Panc1 (cell line): ENCODE results near the gene PPM1B. TPM values are rescaled to one million over a fixed set of nuclear protein-coding genes. Genes with fewer than 3 reads are reported as not detected.

Experiments
- ATAC-seq: fragments of 200-7000 bp; cut with Tn5 transposase; 2 replicates; pipeline ENCODE4 v1.9.1; 2020; ENCODE audit warnings: mild to moderate bottlenecking, moderate library complexity
- BruUV-seq: library from RNA; stranded (reverse); fragments of 400-500 nt; replicated peaks from 2 replicates; lab custom pipeline; 2021; lab: Mats Ljungman, UMichigan
- CTCF ChIA-PET: fragments of 300-600 bp; sonication (Branson Sonifier 250); formaldehyde crosslinking; loops from one replicate; lab custom pipeline; 2022; ENCODE audit warnings: antibody characterized with exemption; lab: Charles Lee
- POLR2A ChIA-PET: fragments of 300-600 bp; sonication (Branson Sonifier 250); formaldehyde crosslinking; loops from one replicate; lab custom pipeline; 2022; ENCODE audit warnings: antibody characterized with exemption; lab: Charles Lee
- DNase-seq: peaks from one replicate; pipeline ENCODE4 v3.0.0-alpha.2; 2010; ENCODE audit warnings: low read depth, low spot score
- H3K27ac ChIP-seq: 2 replicates; pipeline ENCODE4 v1.5.1; 2011; ENCODE audit warnings: mild to moderate bottlenecking, low read length, inconsistent platforms
- H3K27me3 ChIP-seq: fragments of 200-500 bp; sonication (Bioruptor generic); 2 replicates; pipeline ENCODE4 v1.6.0; 2014; ENCODE audit warnings: low read length, inconsistent platforms; ENCODE audit not compliant: control insufficient read depth, insufficient read depth
- H3K36me3 ChIP-seq: fragments of 200-500 bp; sonication (Bioruptor generic); 2 replicates; pipeline ENCODE4 v1.5.1; 2014; ENCODE audit warnings: inconsistent platforms, mild to moderate bottlenecking, low read length, moderate library complexity; ENCODE audit not compliant: control insufficient read depth, insufficient read depth
- H3K4me1 ChIP-seq: 2 replicates; pipeline ENCODE4 v1.5.1; 2011; ENCODE audit warnings: inconsistent platforms, mild to moderate bottlenecking, low read length, moderate library complexity; ENCODE audit not compliant: control insufficient read depth, insufficient read depth
- H3K4me3 ChIP-seq, 2 experiments: 2 replicates each; pipeline ENCODE4 v1.5.1; 2011 to 2012; ENCODE audit warnings: low read depth in 2 of 2, low read length in 2 of 2, mild to moderate bottlenecking in 2 of 2, inconsistent platforms in 1 of 2, moderate library complexity in 1 of 2
- H3K9me3 ChIP-seq: fragments of 200-500 bp; sonication (Bioruptor generic); 2 replicates; pipeline ENCODE4 v1.5.1; 2014; ENCODE audit warnings: low read depth, mild to moderate bottlenecking, inconsistent platforms, low read length, moderate library complexity; ENCODE audit not compliant: control insufficient read depth, insufficient read depth
- SIN3A ChIP-seq: IDR thresholded peaks from 2 replicates; pipeline ENCODE4 v1.6.1; 2012; ENCODE audit warnings: low read depth, mild to moderate bottlenecking, low read length, moderate library complexity, borderline replicate concordance; ENCODE audit not compliant: insufficient read depth
- TCF7L2 ChIP-seq: IDR thresholded peaks from 2 replicates; pipeline ENCODE4 v1.6.1; 2011; ENCODE audit warnings: mild to moderate bottlenecking, low read depth, low read length, inconsistent platforms
- in situ Hi-C: cut with HindIII; loops from 2 replicates; pipeline ENCODE4 v1.10.0; 2016; ENCODE audit warnings: low sequenced_read_pairs, low pct_unique_long_range_greater_than_20kb
- intact Hi-C: fragments of 100-400 bp; cut with micrococcal nuclease; formaldehyde crosslinking; loops from one replicate; pipeline ENCODE4 v1.10.0; 2022; ENCODE audit not compliant: unreplicated experiment
- total RNA-seq: library from RNA; stranded (reverse); gene quantifications from one replicate; pipeline ENCODE4 v1.2.1, GENCODE V29; 2021; ENCODE audit not compliant: unreplicated experiment
- TF ChIP-seq, protein P1 (sequence below): fragments of 450-650 bp; IDR thresholded peaks from 2 replicates; pipeline ENCODE4 v1.5.1; 2017; ENCODE audit warnings: mild to moderate bottlenecking
- TF ChIP-seq, protein P2 (sequence below), 2 experiments: IDR thresholded peaks; 2 replicates each; pipeline ENCODE4 v1.6.1; 2011 to 2012; ENCODE audit warnings: low read depth in 2 of 2, control low read depth in 1 of 2, low read length in 1 of 2, mild to moderate bottlenecking in 1 of 2, moderate library complexity in 1 of 2; ENCODE audit not compliant: insufficient read depth in 1 of 2

Gene PPM1B
- total RNA-seq, 1 experiment from 2014 or later = 36.0 TPM

- Histone ChIP-seq H3K36me3 (no peaks in the 10 kb centered on the region), H3K4me1 (0 out of 2 replicates have a peak, but pooled peaks cover 3% of the 10 kb centered on the region), H3K9me3 (no peaks in the 10 kb centered on the region), H3K27ac (no peak overlapping the region), H3K27me3 (no peaks in the 10 kb centered on the region), H3K4me3 (no peak overlapping the region)
- BruUV-seq = no TSS peak
- ATAC-seq (no peak), DNase-seq (no peak)
- ChIA-PET POLR2A (no interaction called here), CTCF (no interaction called here)
- TF ChIP-seq, protein P1, sequence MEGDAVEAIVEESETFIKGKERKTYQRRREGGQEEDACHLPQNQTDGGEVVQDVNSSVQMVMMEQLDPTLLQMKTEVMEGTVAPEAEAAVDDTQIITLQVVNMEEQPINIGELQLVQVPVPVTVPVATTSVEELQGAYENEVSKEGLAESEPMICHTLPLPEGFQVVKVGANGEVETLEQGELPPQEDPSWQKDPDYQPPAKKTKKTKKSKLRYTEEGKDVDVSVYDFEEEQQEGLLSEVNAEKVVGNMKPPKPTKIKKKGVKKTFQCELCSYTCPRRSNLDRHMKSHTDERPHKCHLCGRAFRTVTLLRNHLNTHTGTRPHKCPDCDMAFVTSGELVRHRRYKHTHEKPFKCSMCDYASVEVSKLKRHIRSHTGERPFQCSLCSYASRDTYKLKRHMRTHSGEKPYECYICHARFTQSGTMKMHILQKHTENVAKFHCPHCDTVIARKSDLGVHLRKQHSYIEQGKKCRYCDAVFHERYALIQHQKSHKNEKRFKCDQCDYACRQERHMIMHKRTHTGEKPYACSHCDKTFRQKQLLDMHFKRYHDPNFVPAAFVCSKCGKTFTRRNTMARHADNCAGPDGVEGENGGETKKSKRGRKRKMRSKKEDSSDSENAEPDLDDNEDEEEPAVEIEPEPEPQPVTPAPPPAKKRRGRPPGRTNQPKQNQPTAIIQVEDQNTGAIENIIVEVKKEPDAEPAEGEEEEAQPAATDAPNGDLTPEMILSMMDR = no peak
- TF ChIP-seq TCF7L2 = no peak
- TF ChIP-seq SIN3A = no peak
- TF ChIP-seq, protein P2, sequence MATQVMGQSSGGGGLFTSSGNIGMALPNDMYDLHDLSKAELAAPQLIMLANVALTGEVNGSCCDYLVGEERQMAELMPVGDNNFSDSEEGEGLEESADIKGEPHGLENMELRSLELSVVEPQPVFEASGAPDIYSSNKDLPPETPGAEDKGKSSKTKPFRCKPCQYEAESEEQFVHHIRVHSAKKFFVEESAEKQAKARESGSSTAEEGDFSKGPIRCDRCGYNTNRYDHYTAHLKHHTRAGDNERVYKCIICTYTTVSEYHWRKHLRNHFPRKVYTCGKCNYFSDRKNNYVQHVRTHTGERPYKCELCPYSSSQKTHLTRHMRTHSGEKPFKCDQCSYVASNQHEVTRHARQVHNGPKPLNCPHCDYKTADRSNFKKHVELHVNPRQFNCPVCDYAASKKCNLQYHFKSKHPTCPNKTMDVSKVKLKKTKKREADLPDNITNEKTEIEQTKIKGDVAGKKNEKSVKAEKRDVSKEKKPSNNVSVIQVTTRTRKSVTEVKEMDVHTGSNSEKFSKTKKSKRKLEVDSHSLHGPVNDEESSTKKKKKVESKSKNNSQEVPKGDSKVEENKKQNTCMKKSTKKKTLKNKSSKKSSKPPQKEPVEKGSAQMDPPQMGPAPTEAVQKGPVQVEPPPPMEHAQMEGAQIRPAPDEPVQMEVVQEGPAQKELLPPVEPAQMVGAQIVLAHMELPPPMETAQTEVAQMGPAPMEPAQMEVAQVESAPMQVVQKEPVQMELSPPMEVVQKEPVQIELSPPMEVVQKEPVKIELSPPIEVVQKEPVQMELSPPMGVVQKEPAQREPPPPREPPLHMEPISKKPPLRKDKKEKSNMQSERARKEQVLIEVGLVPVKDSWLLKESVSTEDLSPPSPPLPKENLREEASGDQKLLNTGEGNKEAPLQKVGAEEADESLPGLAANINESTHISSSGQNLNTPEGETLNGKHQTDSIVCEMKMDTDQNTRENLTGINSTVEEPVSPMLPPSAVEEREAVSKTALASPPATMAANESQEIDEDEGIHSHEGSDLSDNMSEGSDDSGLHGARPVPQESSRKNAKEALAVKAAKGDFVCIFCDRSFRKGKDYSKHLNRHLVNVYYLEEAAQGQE (IDR thresholded peaks at IDR 0.05; ENCODE audit: insufficient read depth in 1 of 2, low read depth in 2 of 2, low read length in 1 of 2) = no peak
- intact Hi-C loops = no loop called here
- in situ Hi-C loops = no loop called here
Observed at GRCh38 chr2:44280869-44281268, 112.2 kb downstream of the PPM1B start.

Other genes with a start within 250 kb of the PPM1B start
- gene LRPPRC, start 172.9 kb upstream of the PPM1B start, total RNA-seq = 207 TPM
- 0.26 TPM for gene SLC3A1, start 106.6 kb downstream of the PPM1B start, total RNA-seq
- gene PREPL, start 192.6 kb downstream of the PPM1B start, total RNA-seq = 42.5 TPM
- 12.6 TPM for gene CAMKMT, start 193.1 kb downstream of the PPM1B start, total RNA-seq